WTC11 (cell line): Measurements from ENCODE around the gene CDH20. TPM values are rescaled to one million over a fixed set of nuclear protein-coding genes. Genes with fewer than 3 reads are reported as not detected.

Source experiments
- ATAC-seq: fragments of 200-7000 bp; cut with Tn5 transposase; 2 replicates; pipeline ENCODE4 v1.10.0; 2021; ENCODE audit warnings: mild to moderate bottlenecking, moderate library complexity
- CTCF ChIA-PET: fragments of 300-600 bp; sonication (Branson Sonifier 250); formaldehyde crosslinking; loops from one replicate; lab custom pipeline; 2021; ENCODE audit warnings: antibody characterized with exemption; lab: Charles Lee
- POLR2A ChIA-PET: fragments of 350-600 bp; sonication (Branson Sonifier 250); formaldehyde crosslinking; loops from one replicate; lab custom pipeline; 2021; ENCODE audit warnings: antibody characterized with exemption; lab: Charles Lee
- DNase-seq: peaks from one replicate; pipeline ENCODE4 v3.0.0; 2021; ENCODE audit warnings: low spot score
- H3K27ac Mint-ChIP-seq: 2 replicates; pipeline ENCODE4 v1.8.0; 2021; ENCODE audit warnings: mixed read lengths
- H3K27me3 Mint-ChIP-seq: 2 replicates; pipeline ENCODE4 v1.8.0; 2021; ENCODE audit warnings: low read depth, mild to moderate bottlenecking, moderate library complexity, mixed read lengths
- H3K36me3 Mint-ChIP-seq: 2 replicates; pipeline ENCODE4 v1.8.0; 2021; ENCODE audit warnings: mixed read lengths
- H3K4me1 Mint-ChIP-seq: 2 replicates; pipeline ENCODE4 v1.8.0; 2022; ENCODE audit warnings: mixed read lengths
- H3K4me3 Mint-ChIP-seq: 2 replicates; pipeline ENCODE4 v1.8.0; 2021; ENCODE audit warnings: mild to moderate bottlenecking, moderate library complexity, mixed read lengths
- H3K9me3 Mint-ChIP-seq: 2 replicates; pipeline ENCODE4 v1.8.0; 2021; ENCODE audit warnings: mixed read lengths
- E2F1 ChIP-seq: sonication (generic); formaldehyde crosslinking; IDR thresholded peaks from 2 replicates; pipeline ENCODE4 v1.8.0; 2022; ENCODE audit warnings: mild to moderate bottlenecking, missing genetic modification reagents
- E2F5 ChIP-seq: sonication (generic); formaldehyde crosslinking; IDR thresholded peaks from 2 replicates; pipeline ENCODE4 v1.8.1; 2022; ENCODE audit warnings: mild to moderate bottlenecking, moderate library complexity, missing genetic modification reagents
- FOXJ3 ChIP-seq: sonication (generic); formaldehyde crosslinking; IDR thresholded peaks from 2 replicates; pipeline ENCODE4 v1.9.0; 2021; ENCODE audit warnings: missing genetic modification reagents, mild to moderate bottlenecking, borderline replicate concordance
- GRHL2 ChIP-seq: fragments of 250-450 bp; sonication (Bioruptor Pico); IDR thresholded peaks from 2 replicates; pipeline ENCODE4 v1.8.0; 2022; ENCODE audit warnings: mild to moderate bottlenecking, moderate library complexity; ENCODE audit not compliant: insufficient replicate concordance, severe bottlenecking
- HMGA2 ChIP-seq: fragments of 250-450 bp; sonication (Bioruptor Pico); IDR thresholded peaks from 2 replicates; pipeline ENCODE4 v1.4.0; 2021; ENCODE audit warnings: mild to moderate bottlenecking, moderate library complexity
- IRF2 ChIP-seq: sonication (generic); formaldehyde crosslinking; IDR thresholded peaks from 2 replicates; pipeline ENCODE4 v1.8.0; 2022; ENCODE audit warnings: low read depth, missing genetic modification reagents, borderline replicate concordance
- MLX ChIP-seq: sonication (generic); formaldehyde crosslinking; IDR thresholded peaks from 2 replicates; pipeline ENCODE4 v1.8.1; 2023; ENCODE audit warnings: mild to moderate bottlenecking, missing genetic modification reagents, moderate library complexity
- PREB ChIP-seq: sonication (generic); formaldehyde crosslinking; IDR thresholded peaks from 2 replicates; pipeline ENCODE4 v1.8.1; 2022; ENCODE audit warnings: mild to moderate bottlenecking, missing genetic modification reagents, moderate library complexity, borderline replicate concordance
- SOX15 ChIP-seq: fragments of 250-450 bp; sonication (Bioruptor Pico); IDR thresholded peaks from 2 replicates; pipeline ENCODE4 v1.9.0; 2021; ENCODE audit warnings: mild to moderate bottlenecking
- SP1 ChIP-seq: sonication (generic); formaldehyde crosslinking; conservative IDR thresholded peaks from 2 replicates; pipeline ENCODE4 v1.8.1; 2022; ENCODE audit warnings: missing genetic modification reagents
- TEAD4 ChIP-seq: sonication (generic); formaldehyde crosslinking; IDR thresholded peaks from 2 replicates; pipeline ENCODE4 v1.8.0; 2022; ENCODE audit warnings: mild to moderate bottlenecking, missing genetic modification reagents
- USF2 ChIP-seq: sonication (generic); formaldehyde crosslinking; IDR thresholded peaks from 2 replicates; pipeline ENCODE4 v1.8.1; 2023; ENCODE audit warnings: mild to moderate bottlenecking, missing genetic modification reagents, moderate library complexity
- ZBTB43 ChIP-seq: sonication (generic); formaldehyde crosslinking; IDR thresholded peaks from 2 replicates; pipeline ENCODE4 v1.8.1; 2023; ENCODE audit warnings: mild to moderate bottlenecking, missing genetic modification reagents
- ZNF219 ChIP-seq: sonication (generic); formaldehyde crosslinking; IDR thresholded peaks from 2 replicates; pipeline ENCODE4 v1.8.0; 2023; ENCODE audit warnings: missing genetic modification reagents, mild to moderate bottlenecking, borderline replicate concordance
- ZNF232 ChIP-seq: sonication (generic); formaldehyde crosslinking; IDR thresholded peaks from 2 replicates; pipeline ENCODE4 v1.8.0; 2022; ENCODE audit warnings: mild to moderate bottlenecking, missing genetic modification reagents
- ZNF281 ChIP-seq: sonication (generic); formaldehyde crosslinking; IDR thresholded peaks from 2 replicates; pipeline ENCODE4 v1.8.0; 2023; ENCODE audit warnings: mild to moderate bottlenecking, missing genetic modification reagents
- ZNF423 ChIP-seq: fragments of 250-450 bp; sonication (Bioruptor Pico); IDR thresholded peaks from 2 replicates; pipeline ENCODE4 v2.1.2; 2022; ENCODE audit warnings: mild to moderate bottlenecking, moderate library complexity
- ZSCAN18 ChIP-seq: fragments of 250-450 bp; sonication (Bioruptor Pico); IDR thresholded peaks from 2 replicates; pipeline ENCODE4 v2.1.2; 2022; ENCODE audit warnings: mild to moderate bottlenecking, moderate library complexity
- total RNA-seq: library from RNA; stranded (reverse); gene quantifications from 3 replicates; pipeline ENCODE4 v1.2.3, GENCODE V29; 2021

Gene CDH20
- total RNA-seq, 1 experiment from 2014 or later = 0.39 TPM

GRCh38 chr18:61360404-61361383, 27.5 kb downstream of the CDH20 start:
- ChIA-PET POLR2A (no interaction called here), CTCF (no interaction called here)
- Mint-ChIP-seq H3K4me3 (no peak overlapping the region), H3K27ac (no peak overlapping the region), H3K36me3 (no peaks in the 10 kb centered on the region), H3K27me3 (no peaks in the 10 kb centered on the region), H3K9me3 (peaks cover 5% of the 10 kb centered on the region; the same call in 1 of the 2 replicates), H3K4me1 (peaks cover 12% of the 10 kb centered on the region)
- no peak for TF ChIP-seq E2F1
- TF ChIP-seq MLX = no peak
- TF ChIP-seq TEAD4 = no peak
- TF ChIP-seq USF2 (CRISPR knock-in tag) = no peak
- no peak for TF ChIP-seq ZBTB43 (CRISPR knock-in tag)
- TF ChIP-seq SP1 (CRISPR knock-in tag) = no peak
- TF ChIP-seq PREB (CRISPR knock-in tag) = no peak
- TF ChIP-seq FOXJ3 = no peak
- TF ChIP-seq GRHL2 (CRISPR knock-in tag) = no peak
- no peak for TF ChIP-seq SOX15 (CRISPR knock-in tag)
- no peak for TF ChIP-seq ZNF423
- no peak for TF ChIP-seq E2F5 (CRISPR knock-in tag)
- TF ChIP-seq ZSCAN18 (CRISPR knock-in tag) = no peak
- TF ChIP-seq ZNF219 (CRISPR knock-in tag) = no peak
- no peak for TF ChIP-seq IRF2 (CRISPR knock-in tag)
- TF ChIP-seq ZNF281 (CRISPR knock-in tag) = no peak
- TF ChIP-seq ZNF232 (CRISPR knock-in tag) = no peak
- no peak for TF ChIP-seq HMGA2 (CRISPR knock-in tag)
- ATAC-seq = peak; percentile 32
- no peak for DNase-seq
